ENCODE results near the gene PITPNC1.

DNA sequence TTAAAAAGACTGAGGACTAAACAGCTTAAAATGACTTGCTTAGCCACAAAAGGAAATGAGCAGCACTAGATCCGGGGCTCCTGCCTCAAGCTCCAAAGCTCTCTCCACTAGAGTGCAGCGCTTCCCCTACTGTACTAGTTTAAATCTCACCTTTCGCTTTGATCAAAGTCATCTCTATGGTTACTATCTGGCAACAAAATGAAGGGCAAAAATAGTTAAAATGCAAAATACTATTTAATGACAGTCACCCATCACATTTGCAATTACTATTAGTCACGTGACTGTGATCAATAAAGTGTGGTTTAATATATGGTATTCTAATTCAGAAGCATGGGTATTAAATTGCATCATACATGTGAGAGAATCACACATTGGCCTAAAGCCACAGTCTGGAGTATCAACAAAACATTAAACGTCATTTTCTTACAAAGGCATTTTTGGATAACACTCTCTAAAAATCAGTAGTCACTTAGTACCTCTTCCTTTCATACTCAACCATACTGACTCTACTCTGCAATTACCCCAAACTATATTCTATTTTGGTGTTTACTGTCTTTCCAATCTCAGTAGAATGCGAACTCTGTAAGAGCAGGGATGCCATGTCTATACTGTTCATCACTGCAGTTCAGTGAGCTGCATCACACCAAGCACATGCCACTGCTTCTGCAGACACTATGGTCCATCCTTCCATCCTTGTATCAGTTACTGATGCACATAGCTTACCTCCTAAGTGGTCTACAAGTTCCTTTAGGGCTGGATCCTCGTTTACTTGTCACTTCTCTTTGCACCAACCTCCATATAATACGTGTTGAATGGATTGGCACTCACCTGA is 16.9 kb upstream of the PITPNC1 start:
- TF ChIP-seq, protein P1, sequence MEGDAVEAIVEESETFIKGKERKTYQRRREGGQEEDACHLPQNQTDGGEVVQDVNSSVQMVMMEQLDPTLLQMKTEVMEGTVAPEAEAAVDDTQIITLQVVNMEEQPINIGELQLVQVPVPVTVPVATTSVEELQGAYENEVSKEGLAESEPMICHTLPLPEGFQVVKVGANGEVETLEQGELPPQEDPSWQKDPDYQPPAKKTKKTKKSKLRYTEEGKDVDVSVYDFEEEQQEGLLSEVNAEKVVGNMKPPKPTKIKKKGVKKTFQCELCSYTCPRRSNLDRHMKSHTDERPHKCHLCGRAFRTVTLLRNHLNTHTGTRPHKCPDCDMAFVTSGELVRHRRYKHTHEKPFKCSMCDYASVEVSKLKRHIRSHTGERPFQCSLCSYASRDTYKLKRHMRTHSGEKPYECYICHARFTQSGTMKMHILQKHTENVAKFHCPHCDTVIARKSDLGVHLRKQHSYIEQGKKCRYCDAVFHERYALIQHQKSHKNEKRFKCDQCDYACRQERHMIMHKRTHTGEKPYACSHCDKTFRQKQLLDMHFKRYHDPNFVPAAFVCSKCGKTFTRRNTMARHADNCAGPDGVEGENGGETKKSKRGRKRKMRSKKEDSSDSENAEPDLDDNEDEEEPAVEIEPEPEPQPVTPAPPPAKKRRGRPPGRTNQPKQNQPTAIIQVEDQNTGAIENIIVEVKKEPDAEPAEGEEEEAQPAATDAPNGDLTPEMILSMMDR (IDR thresholded peaks at IDR 0.05): peak; percentile 60; the same call in 1 of the 2 replicates
- TF ChIP-seq SIN3A (IDR thresholded peaks at IDR 0.05; ENCODE audit: borderline replicate concordance, insufficient read depth, low read depth, low read length) (no peak), POLR2AphosphoS5 (IDR thresholded peaks at IDR 0.05; ENCODE audit: low read depth, low read length) (no peak)
- TF ChIP-seq, protein P2, sequence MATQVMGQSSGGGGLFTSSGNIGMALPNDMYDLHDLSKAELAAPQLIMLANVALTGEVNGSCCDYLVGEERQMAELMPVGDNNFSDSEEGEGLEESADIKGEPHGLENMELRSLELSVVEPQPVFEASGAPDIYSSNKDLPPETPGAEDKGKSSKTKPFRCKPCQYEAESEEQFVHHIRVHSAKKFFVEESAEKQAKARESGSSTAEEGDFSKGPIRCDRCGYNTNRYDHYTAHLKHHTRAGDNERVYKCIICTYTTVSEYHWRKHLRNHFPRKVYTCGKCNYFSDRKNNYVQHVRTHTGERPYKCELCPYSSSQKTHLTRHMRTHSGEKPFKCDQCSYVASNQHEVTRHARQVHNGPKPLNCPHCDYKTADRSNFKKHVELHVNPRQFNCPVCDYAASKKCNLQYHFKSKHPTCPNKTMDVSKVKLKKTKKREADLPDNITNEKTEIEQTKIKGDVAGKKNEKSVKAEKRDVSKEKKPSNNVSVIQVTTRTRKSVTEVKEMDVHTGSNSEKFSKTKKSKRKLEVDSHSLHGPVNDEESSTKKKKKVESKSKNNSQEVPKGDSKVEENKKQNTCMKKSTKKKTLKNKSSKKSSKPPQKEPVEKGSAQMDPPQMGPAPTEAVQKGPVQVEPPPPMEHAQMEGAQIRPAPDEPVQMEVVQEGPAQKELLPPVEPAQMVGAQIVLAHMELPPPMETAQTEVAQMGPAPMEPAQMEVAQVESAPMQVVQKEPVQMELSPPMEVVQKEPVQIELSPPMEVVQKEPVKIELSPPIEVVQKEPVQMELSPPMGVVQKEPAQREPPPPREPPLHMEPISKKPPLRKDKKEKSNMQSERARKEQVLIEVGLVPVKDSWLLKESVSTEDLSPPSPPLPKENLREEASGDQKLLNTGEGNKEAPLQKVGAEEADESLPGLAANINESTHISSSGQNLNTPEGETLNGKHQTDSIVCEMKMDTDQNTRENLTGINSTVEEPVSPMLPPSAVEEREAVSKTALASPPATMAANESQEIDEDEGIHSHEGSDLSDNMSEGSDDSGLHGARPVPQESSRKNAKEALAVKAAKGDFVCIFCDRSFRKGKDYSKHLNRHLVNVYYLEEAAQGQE (IDR thresholded peaks at IDR 0.05; ENCODE audit: insufficient read depth in 1 of 2, low read depth in 2 of 2, low read length in 1 of 2): no peak

Measured in Panc1 (cell line).